SH-SY5Y (cell line): ENCODE results near the gene PCED1B.

Source experiments
- GATA2 ChIP-seq: IDR thresholded peaks from 2 replicates; pipeline ENCODE4 v1.6.1; 2011; ENCODE audit warnings: mild to moderate bottlenecking, low read depth, low read length
- GATA3 ChIP-seq: IDR thresholded peaks from 2 replicates; pipeline ENCODE4 v1.6.1; 2011; ENCODE audit warnings: low read depth, mild to moderate bottlenecking, low read length, moderate library complexity

DNA sequence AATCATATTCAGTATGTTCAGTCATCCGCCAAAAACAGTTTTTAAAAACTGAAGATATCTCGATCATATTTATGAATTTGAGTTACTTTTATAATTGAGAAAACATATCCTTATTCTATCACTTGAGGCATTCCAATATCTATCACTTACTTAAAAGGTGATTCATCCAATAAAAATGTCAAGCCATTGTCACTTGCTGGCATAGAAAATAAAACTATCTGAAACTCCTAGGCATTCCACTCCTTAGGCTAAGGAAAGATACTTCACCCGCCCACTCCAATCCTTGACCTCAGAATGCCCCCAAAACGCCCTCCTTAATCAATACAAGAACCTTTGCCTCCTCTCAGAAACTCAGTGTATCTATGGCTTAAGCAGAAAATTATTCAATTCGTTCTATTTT lies 51.6 kb downstream of the PCED1B start:
- TF ChIP-seq GATA2: no peak
- TF ChIP-seq GATA3: no peak
